H1 (cell line): ENCODE measurements around the gene MRPL55. TPM values are rescaled to one million over a fixed set of nuclear protein-coding genes. Genes with fewer than 3 reads are reported as not detected.

Experiments used
- CTCF ChIA-PET: fragments of 300-600 bp; sonication (Branson Sonifier 250); formaldehyde crosslinking; loops from one replicate; lab custom pipeline; 2021; ENCODE audit not compliant: partially characterized antibody; lab: Charles Lee
- POLR2A ChIA-PET: fragments of 300-600 bp; sonication (Branson Sonifier 250); formaldehyde crosslinking; loops from one replicate; lab custom pipeline; 2021; ENCODE audit warnings: inconsistent platforms; ENCODE audit not compliant: partially characterized antibody; lab: Charles Lee
- DNase-seq, 2 experiments: peaks; one replicate each; pipeline versions ENCODE4 v3.0.0 to v3.0.0-alpha.2; 2010 to 2022; ENCODE audit warnings: low spot score in 2 of 2, low read depth in 1 of 2, mixed read lengths in 1 of 2
- FAIRE-seq: peaks from 2 replicates; lab custom pipeline; 2011; peaks lifted over from hg19 to GRCh38; lab: Jason Lieb, UNC
- H2AFZ ChIP-seq: 2 replicates; pipeline ENCODE4 v1.8.1; 2012; ENCODE audit warnings: low read length, inconsistent platforms
- H2AK5ac ChIP-seq: 2 replicates; pipeline ENCODE4 v1.6.1; 2013; ENCODE audit warnings: low read depth, low read length
- H2BK120ac ChIP-seq: replicated peaks from 2 replicates; pipeline ENCODE3; 2013; ENCODE audit warnings: low read depth, low read length, inconsistent platforms
- H2BK12ac ChIP-seq: 2 replicates; pipeline ENCODE4 v1.6.1; 2013; ENCODE audit warnings: low read depth, low read length
- H2BK15ac ChIP-seq: 2 replicates; pipeline ENCODE4 v1.6.1; 2013; ENCODE audit warnings: low read length
- H2BK20ac ChIP-seq: 2 replicates; pipeline ENCODE4 v1.6.1; 2013; ENCODE audit warnings: low read length
- H2BK5ac ChIP-seq: 2 replicates; pipeline ENCODE4 v1.6.1; 2013; ENCODE audit warnings: low read depth, low read length
- H3K14ac ChIP-seq: 2 replicates; pipeline ENCODE4 v1.6.1; 2013; ENCODE audit warnings: inconsistent platforms; ENCODE audit not compliant: insufficient read length
- H3K18ac ChIP-seq: 2 replicates; pipeline ENCODE4 v1.6.1; 2013; ENCODE audit warnings: low read length; ENCODE audit errors: extremely low read depth
- H3K23ac ChIP-seq: 2 replicates; pipeline ENCODE4 v1.6.1; 2013; ENCODE audit warnings: inconsistent platforms; ENCODE audit not compliant: insufficient read length
- H3K23me2 ChIP-seq: 2 replicates; pipeline ENCODE4 v1.6.1; 2013; ENCODE audit warnings: low read depth, low read length
- H3K27ac ChIP-seq: 2 replicates; pipeline ENCODE4 v1.6.1; 2011; ENCODE audit warnings: low read depth, low read length, inconsistent platforms
- H3K27me3 ChIP-seq, 4 experiments: replicated peaks in 1 of 4; 1 replicate in 1 of 4; 2 replicates in 3 of 4; pipeline versions ENCODE4 v1.6.1 to v1.8.1; 2011 to 2013; ENCODE audit warnings: low read length in 3 of 4, mild to moderate bottlenecking in 3 of 4, inconsistent platforms in 2 of 4, mixed read lengths in 2 of 4, moderate library complexity in 1 of 4; ENCODE audit not compliant: control insufficient read depth in 3 of 4, insufficient read depth in 3 of 4; ENCODE audit errors: extremely low read depth in 1 of 4
- H3K36me3 ChIP-seq, 4 experiments: 2 replicates each; pipeline versions ENCODE4 v1.6.1 to v1.8.1; 2011 to 2013; ENCODE audit warnings: mild to moderate bottlenecking in 4 of 4, low read length in 3 of 4, moderate library complexity in 2 of 4, control low read depth in 1 of 4, inconsistent platforms in 1 of 4; ENCODE audit not compliant: insufficient read depth in 4 of 4, control insufficient read depth in 2 of 4
- H3K4ac ChIP-seq: replicated peaks from 2 replicates; pipeline ENCODE3; 2013; ENCODE audit warnings: low read length, low read depth, mixed read lengths, inconsistent platforms; ENCODE audit not compliant: insufficient read length
- H3K4me1 ChIP-seq, 4 experiments: replicated peaks in 1 of 4; 1 replicate in 1 of 4; 2 replicates in 3 of 4; pipeline versions ENCODE4 v1.6.1 to v1.8.1; 2011 to 2013; ENCODE audit warnings: low read length in 3 of 4, inconsistent platforms in 2 of 4, mixed read lengths in 1 of 4; ENCODE audit not compliant: insufficient read depth in 4 of 4, control insufficient read depth in 3 of 4
- H3K4me2 ChIP-seq, 2 experiments: 2 replicates each; pipeline versions ENCODE4 v1.6.1 to v1.8.1; 2011 to 2013; ENCODE audit warnings: low read depth in 2 of 2, low read length in 2 of 2, control low read depth in 1 of 2, inconsistent platforms in 1 of 2, mild to moderate bottlenecking in 1 of 2; ENCODE audit not compliant: insufficient read depth in 1 of 2
- H3K4me3 ChIP-seq, 4 experiments: fragments of 200-600, 300-600 bp in 1 of 4; sonication (generic), shearing (Covaris generic), sonication (Bioruptor Twin) in 1 of 4; 2 replicates each; pipeline versions ENCODE4 v1.5.1 to v1.8.1; 2011 to 2016; ENCODE audit warnings: low read length in 4 of 4, low read depth in 3 of 4, control low read depth in 2 of 4, inconsistent platforms in 2 of 4, mild to moderate bottlenecking in 2 of 4, mixed read lengths in 1 of 4, moderate library complexity in 1 of 4; ENCODE audit not compliant: insufficient read depth in 2 of 4; ENCODE audit errors: extremely low read depth in 1 of 4
- H3K56ac ChIP-seq: replicated peaks from 2 replicates; pipeline ENCODE3; 2013; ENCODE audit warnings: low read depth, mild to moderate bottlenecking, mixed read lengths, low read length, inconsistent platforms; ENCODE audit not compliant: insufficient read length
- H3K79me1 ChIP-seq: 2 replicates; pipeline ENCODE4 v1.6.1; 2013; ENCODE audit warnings: low read depth, low read length, control low read depth
- H3K79me2 ChIP-seq, 2 experiments: 2 replicates each; pipeline versions ENCODE4 v1.6.1 to v1.8.1; 2012 to 2013; ENCODE audit warnings: low read length in 2 of 2, mild to moderate bottlenecking in 2 of 2, inconsistent platforms in 1 of 2; ENCODE audit not compliant: insufficient read depth in 2 of 2, control insufficient read depth in 1 of 2
- H3K9ac ChIP-seq, 4 experiments: replicated peaks in 1 of 4; 1 replicate in 1 of 4; 2 replicates in 3 of 4; pipeline versions ENCODE4 v1.6.1 to v1.8.1; 2011 to 2013; ENCODE audit warnings: low read depth in 3 of 4, low read length in 3 of 4, control low read depth in 2 of 4, mild to moderate bottlenecking in 2 of 4, moderate library complexity in 2 of 4, inconsistent platforms in 1 of 4; ENCODE audit errors: extremely low read depth in 1 of 4
- H3K9me3 ChIP-seq, 2 experiments: 2 replicates each; pipeline versions ENCODE4 v1.6.1 to v1.8.1; 2012 to 2013; ENCODE audit warnings: mild to moderate bottlenecking in 2 of 2, moderate library complexity in 2 of 2, control low read depth in 1 of 2, inconsistent platforms in 1 of 2, low read depth in 1 of 2, low read length in 1 of 2, mixed read lengths in 1 of 2; ENCODE audit not compliant: insufficient read depth in 2 of 2
- H4K20me1 ChIP-seq, 2 experiments: replicated peaks in 1 of 2; 2 replicates each; pipeline versions ENCODE3 to v1.8.1; 2011 to 2013; ENCODE audit warnings: inconsistent platforms in 2 of 2, low read length in 2 of 2, mild to moderate bottlenecking in 1 of 2; ENCODE audit not compliant: insufficient read depth in 2 of 2, control insufficient read depth in 1 of 2
- H4K5ac ChIP-seq: 2 replicates; pipeline ENCODE4 v1.6.1; 2013; ENCODE audit warnings: low read length, low read depth, mixed read lengths, inconsistent platforms; ENCODE audit not compliant: insufficient read length
- H4K8ac ChIP-seq: 2 replicates; pipeline ENCODE4 v1.8.0; 2013; ENCODE audit warnings: mild to moderate bottlenecking, moderate library complexity, low read length, inconsistent platforms; ENCODE audit not compliant: insufficient read depth; ENCODE audit errors: extremely low read depth
- H4K91ac ChIP-seq: replicated peaks from 2 replicates; pipeline ENCODE3; 2013; ENCODE audit warnings: low read length, mixed read lengths, inconsistent platforms; ENCODE audit not compliant: insufficient read length
- E2F6 ChIP-seq: IDR thresholded peaks from 2 replicates; pipeline ENCODE4 v1.6.1; 2012; ENCODE audit warnings: inconsistent platforms
- EGR1 ChIP-seq: IDR thresholded peaks from 2 replicates; pipeline ENCODE4 v1.6.1; 2011; ENCODE audit warnings: low read depth, low read length, borderline replicate concordance
- EP300 ChIP-seq, 2 experiments: IDR thresholded peaks; 1 replicate in 1 of 2; 2 replicates in 1 of 2; pipeline ENCODE4 v1.6.1; 2011 to 2012; ENCODE audit warnings: low read depth in 2 of 2, low read length in 2 of 2, mild to moderate bottlenecking in 2 of 2, borderline replicate concordance in 1 of 2, inconsistent platforms in 1 of 2, moderate library complexity in 1 of 2
- KDM5A ChIP-seq: fragments of 200-600 bp; IDR thresholded peaks from 2 replicates; pipeline ENCODE4 v1.7.1; 2012; ENCODE audit warnings: mild to moderate bottlenecking, low read length, inconsistent platforms, mixed read lengths
- MAX ChIP-seq: IDR thresholded peaks from 2 replicates; pipeline ENCODE4 v1.6.1; 2012; ENCODE audit warnings: inconsistent platforms
- NRF1 ChIP-seq: IDR thresholded peaks from 2 replicates; pipeline ENCODE4 v1.6.1; 2011; ENCODE audit warnings: mild to moderate bottlenecking, low read depth, low read length, improper control_type of control experiment
- PHF8 ChIP-seq: fragments of 200-600 bp; sonication (generic); conservative IDR thresholded peaks from 2 replicates; pipeline ENCODE4 v1.7.1; 2012; ENCODE audit warnings: low read depth, mild to moderate bottlenecking, inconsistent platforms, low read length, moderate library complexity
- POLR2AphosphoS5 ChIP-seq: IDR thresholded peaks from 2 replicates; pipeline ENCODE4 v1.6.1; 2011; ENCODE audit warnings: low read depth, low read length
- RBBP5 ChIP-seq: IDR thresholded peaks from 2 replicates; pipeline ENCODE4 v1.7.1; 2012; ENCODE audit warnings: low read depth, mild to moderate bottlenecking, inconsistent platforms, low read length, moderate library complexity, borderline replicate concordance
- RXRA ChIP-seq: IDR thresholded peaks from 2 replicates; pipeline ENCODE4 v1.6.1; 2011; ENCODE audit warnings: low read depth, mild to moderate bottlenecking, low read length, moderate library complexity; ENCODE audit not compliant: insufficient read depth
- SIRT6 ChIP-seq: IDR thresholded peaks from one replicate; pipeline ENCODE4 v1.7.1; 2012; ENCODE audit warnings: low read length, inconsistent platforms
- TCF12 ChIP-seq: IDR thresholded peaks from 2 replicates; pipeline ENCODE4 v1.6.1; 2011; ENCODE audit warnings: low read depth, mild to moderate bottlenecking, low read length
- WGBS, 2 experiments: shearing (Covaris generic) in 1 of 2; methylation state at CpG; one replicate each; pipeline versions ENCODE4 v1.1.6 to v1.1.7; 2013 to 2015; ENCODE audit warnings: low lambda C conversion rate in 2 of 2, mixed read lengths in 2 of 2, inconsistent platforms in 1 of 2, low coverage in 1 of 2, missing lambda C conversion rate in 1 of 2; ENCODE audit not compliant: insufficient replicate concordance in 2 of 2, insufficient coverage in 1 of 2, insufficient read length in 1 of 2; ENCODE audit errors: extremely low coverage in 1 of 2, missing lambda C conversion rate in 1 of 2; 5-methylcytosine and 5-hydroxymethylcytosine counted together
- polyA plus RNA-seq, 7 experiments: library from polyadenylated mRNA; depleted of rRNA in 3 of 7; stranded (reverse) in 5 of 7; unstranded in 2 of 7; fragments of >200 nt in 5 of 7; fragments of 200-250 nt in 2 of 7; gene quantifications; 1 replicate in 5 of 7; 2 replicates in 1 of 7; 4 replicates in 1 of 7; pipeline versions ENCODE4 v1.2.1 to v1.2.3, GENCODE V29; 2011 to 2013; ENCODE audit warnings: missing spikeins in 2 of 7, mixed read lengths in 2 of 7
- total RNA-seq: library from RNA; stranded (reverse); fragmentation: NEBNext Ultra II Directional; extraction: Animal tissue kit (Norgen Biotek cat#: 25700); gene quantifications from 2 replicates; pipeline ENCODE4 v1.2.1, GENCODE V29; 2021

The MRPL55 gene
- total and polyA plus RNA-seq, 2 of the 8 experiments (the other 6 are each of a cell fraction or from before 2014, with no cell fraction given), result 59.0 to 244 TPM

GRCh38 chr1:228072658-228073043, 36.4 kb downstream of the MRPL55 start:
- H2AK5ac ChIP-seq, result no peak overlapping the region

More at GRCh38 chr1:228072658-228073043, 36.4 kb downstream of the MRPL55 start:
- no peaks in the 10 kb centered on the region for H3K79me1 ChIP-seq
- peaks cover 25% of the 10 kb centered on the region; the same call in 1 of the 2 replicates for H3K23me2 ChIP-seq
- 69% methylated on average over 5 of the region's 5 CpGs; no CpG with 5 or more reads in 1 of the 2 experiments for WGBS, 2 experiments
- H3K27ac ChIP-seq, result no peak overlapping the region
- no peak overlapping the region for H2BK120ac ChIP-seq
- no peak overlapping the region for H3K14ac ChIP-seq
- H2BK15ac ChIP-seq, result no peak overlapping the region
- H2BK20ac ChIP-seq, result no peak overlapping the region
- DNase-seq, result no peak
- no peak overlapping the region for H4K91ac ChIP-seq
- no peak overlapping the region for H3K56ac ChIP-seq
- no peak overlapping the region for H3K4ac ChIP-seq
- no peaks in the 10 kb centered on the region for H3K79me2 ChIP-seq
- peaks cover 20 to 90% (median 85%) of the 10 kb centered on the region in 4 experiments for H3K27me3 ChIP-seq
- POLR2A ChIA-PET, result interaction anchor here (0.7 kb wide), 1 partner anchor 69 kb away, joined by 3 read pairs; no protein-coding TSS in a partner anchor
- no peak overlapping the region for H3K18ac ChIP-seq
- peaks cover 2 to 24% of the 10 kb centered on the region in 2 experiments for H4K20me1 ChIP-seq
- H3K9ac ChIP-seq, result no peak overlapping the region
- H3K9me3 ChIP-seq, result no peaks in the 10 kb centered on the region
- no peak overlapping the region for H3K4me2 ChIP-seq
- H2AFZ ChIP-seq, result no peak overlapping the region
- no peak overlapping the region; the same call in 1 of the 2 replicates for H4K8ac ChIP-seq
- peaks cover 0 to 8% (median 0%) of the 10 kb centered on the region in 4 experiments; a peak in 4 of 7 replicates for H3K4me1 ChIP-seq
- no peak overlapping the region for H2BK5ac ChIP-seq
- no peak overlapping the region for H3K4me3 ChIP-seq
- H3K36me3 ChIP-seq, result no peaks in the 10 kb centered on the region
- no peak overlapping the region for H4K5ac ChIP-seq
- no peak overlapping the region for H2BK12ac ChIP-seq
- H3K23ac ChIP-seq, result no peak overlapping the region
- no peak for FAIRE-seq
- TF ChIP-seq NRF1, result no peak
- no peak for TF ChIP-seq TCF12
- no peak for TF ChIP-seq SIRT6
- TF ChIP-seq EGR1, result no peak
- no peak for TF ChIP-seq POLR2AphosphoS5
- no peak for TF ChIP-seq E2F6
- TF ChIP-seq RXRA, result no peak
- no peak for TF ChIP-seq EP300 (IDR thresholded peaks at IDR 0.05; ENCODE audit: borderline replicate concordance in 1 of 2, low read depth in 2 of 2, low read length in 2 of 2)
- no peak for TF ChIP-seq PHF8
- no peak for TF ChIP-seq KDM5A
- TF ChIP-seq MAX, result no peak
- no peak for TF ChIP-seq RBBP5
- CTCF ChIA-PET, result interaction anchor here (1.9 to 6.2 kb wide), 6 partner anchors 12 to 73 kb away, joined by 4 to 115 read pairs (median 11); partner anchors contain the start of gene WNT3A
